Activated CD8-positive, alpha-beta T cell treated with anti-CD3 and anti-CD28 coated beads, Interleukin-2, amount 10 ng/mL, durations not matched to agents 7 days and 5 days (primary cell): Measurements from ENCODE around the gene FBXL22. TPM values are rescaled to one million over a fixed set of nuclear protein-coding genes. Genes with fewer than 3 reads are reported as not detected.
A peak's percentile ranks its signal among the peaks of the same experiment; 100 is the strongest.

Source experiments
- ATAC-seq: fragments of 150-1000 bp; cut with Tn5 transposase; one replicate; pipeline ENCODE4 v1.10.0; 2021; ENCODE audit warnings: moderate library complexity
- CTCF ChIA-PET: fragments of 350-600 bp; sonication (Branson Sonifier 250); formaldehyde crosslinking; loops from one replicate; lab custom pipeline; 2021; ENCODE audit warnings: antibody characterized with exemption; lab: Charles Lee
- POLR2A ChIA-PET: fragments of 350-600 bp; sonication (Branson Sonifier 250); formaldehyde crosslinking; loops from one replicate; lab custom pipeline; 2021; ENCODE audit warnings: antibody characterized with exemption; lab: Charles Lee
- DNase-seq: peaks from one replicate; pipeline ENCODE4 v3.0.0-alpha.2; 2020
- H3K27ac Mint-ChIP-seq: one replicate; pipeline ENCODE4 v1.8.0; 2021; ENCODE audit warnings: mild to moderate bottlenecking, mixed read lengths
- H3K27me3 Mint-ChIP-seq: one replicate; pipeline ENCODE4 v1.8.0; 2021; ENCODE audit warnings: low read depth, mixed read lengths
- H3K36me3 Mint-ChIP-seq: one replicate; pipeline ENCODE4 v1.8.0; 2021; ENCODE audit warnings: low read depth, mixed read lengths
- H3K4me1 Mint-ChIP-seq: one replicate; pipeline ENCODE4 v1.8.0; 2021; ENCODE audit warnings: low read depth, mixed read lengths
- H3K4me3 Mint-ChIP-seq: one replicate; pipeline ENCODE4 v1.8.0; 2021; ENCODE audit warnings: mild to moderate bottlenecking, mixed read lengths
- H3K9me3 Mint-ChIP-seq: one replicate; pipeline ENCODE4 v1.8.0; 2022; ENCODE audit warnings: mixed read lengths; ENCODE audit not compliant: insufficient read depth
- total RNA-seq, 2 experiments: library from RNA; stranded (reverse); gene quantifications; one replicate each; pipeline ENCODE4 v1.2.3, GENCODE V29; 2021

FBXL22 gene
- total RNA-seq, 2 experiments from 2014 or later: 0.66 to 1.4 TPM

DNA sequence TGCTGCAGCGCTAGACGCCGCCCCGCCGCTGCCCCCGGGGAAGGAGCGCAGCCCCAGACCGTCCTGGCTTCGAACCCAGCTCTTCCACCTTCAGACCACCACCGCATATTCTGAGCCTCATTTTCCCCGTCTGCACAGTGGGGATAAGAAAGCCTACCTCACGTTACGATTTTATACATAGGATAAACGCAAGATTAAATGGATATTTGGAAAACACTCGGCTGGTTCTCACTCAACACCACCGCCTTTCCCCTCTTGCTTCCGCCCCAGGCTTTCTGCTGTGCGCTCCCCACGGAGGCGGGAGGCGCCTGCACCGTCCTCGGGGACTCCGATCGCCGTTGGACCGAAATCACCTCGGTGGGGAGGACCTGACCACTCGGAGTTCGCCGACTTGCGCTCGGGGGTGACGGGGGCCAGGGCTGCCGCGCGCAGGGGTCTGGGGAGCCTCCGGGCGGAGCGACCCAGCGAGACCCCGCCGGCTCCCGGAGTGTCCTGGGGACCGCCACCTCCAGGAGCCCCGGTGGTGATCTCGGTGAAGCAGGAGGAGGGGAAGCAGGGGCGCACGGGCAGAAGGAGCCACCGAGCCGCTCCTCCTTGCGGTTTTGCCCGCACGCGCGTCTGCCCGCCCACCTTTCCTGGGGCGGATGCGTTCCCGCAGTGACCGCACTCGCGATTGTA lies 4.0 kb downstream of the FBXL22 start:
- Mint-ChIP-seq H3K4me1 (peaks cover 63% of the 10 kb centered on the region), H3K4me3 (peak overlapping the region; percentile 88), H3K36me3 (peaks cover 5% of the 10 kb centered on the region), H3K9me3 (no peaks in the 10 kb centered on the region), H3K27me3 (peaks cover 3% of the 10 kb centered on the region), H3K27ac (peak overlapping the region; percentile 90)
- DNase-seq: peak; percentile 69
- ATAC-seq: peak; percentile 33
- ChIA-PET POLR2A (interaction anchor here (0.6 to 3.3 kb wide), 7 partner anchors 9 to 148 kb away, joined by 3 to 17 read pairs (median 4); partner anchors contain the start of gene USP3), CTCF (interaction anchor here (0.9 to 4.7 kb wide), 11 partner anchors 10 to 552 kb away, joined by 3 to 43 read pairs (median 5); no protein-coding TSS in a partner anchor)

DNA sequence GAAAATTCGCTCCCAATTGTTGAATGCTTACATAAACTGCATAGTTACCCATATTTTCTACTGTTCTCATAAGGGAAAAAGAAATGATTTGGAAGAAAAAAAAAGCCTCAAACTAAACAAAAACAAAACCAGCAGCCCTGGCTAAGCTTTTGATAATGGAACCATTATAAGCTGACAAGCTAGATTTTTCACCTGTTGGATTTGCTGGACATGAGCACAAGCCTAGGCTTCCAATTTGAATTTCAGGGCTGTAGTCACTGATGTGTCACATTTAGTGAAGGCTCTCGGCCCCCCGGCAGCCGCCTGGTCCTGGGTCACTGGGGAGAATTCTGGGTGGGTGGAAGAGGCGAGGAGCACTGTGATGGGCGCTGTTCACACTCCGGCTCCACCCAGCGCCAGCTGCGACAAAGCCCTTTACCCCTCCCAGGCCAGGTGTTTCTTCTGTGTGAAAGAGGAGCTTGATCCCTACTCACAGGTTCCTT lies 4.6 kb downstream of the FBXL22 start:
- CTCF ChIA-PET: interaction anchor here (1.0 to 4.7 kb wide), 5 partner anchors 9 to 551 kb away, joined by 3 to 43 read pairs (median 5); no protein-coding TSS in a partner anchor
- ATAC-seq: no peak
- Mint-ChIP-seq H3K27ac (peak overlapping the region; percentile 90), H3K4me3 (peak overlapping the region; percentile 88), H3K36me3 (peaks cover 7% of the 10 kb centered on the region), H3K4me1 (peaks cover 65% of the 10 kb centered on the region), H3K9me3 (no peaks in the 10 kb centered on the region), H3K27me3 (peaks cover 3% of the 10 kb centered on the region)
- no peak for DNase-seq
- POLR2A ChIA-PET: interaction anchor here (0.6 to 3.1 kb wide), 2 partner anchors 9 to 113 kb away, joined by 4 to 15 read pairs; no protein-coding TSS in a partner anchor

DNA sequence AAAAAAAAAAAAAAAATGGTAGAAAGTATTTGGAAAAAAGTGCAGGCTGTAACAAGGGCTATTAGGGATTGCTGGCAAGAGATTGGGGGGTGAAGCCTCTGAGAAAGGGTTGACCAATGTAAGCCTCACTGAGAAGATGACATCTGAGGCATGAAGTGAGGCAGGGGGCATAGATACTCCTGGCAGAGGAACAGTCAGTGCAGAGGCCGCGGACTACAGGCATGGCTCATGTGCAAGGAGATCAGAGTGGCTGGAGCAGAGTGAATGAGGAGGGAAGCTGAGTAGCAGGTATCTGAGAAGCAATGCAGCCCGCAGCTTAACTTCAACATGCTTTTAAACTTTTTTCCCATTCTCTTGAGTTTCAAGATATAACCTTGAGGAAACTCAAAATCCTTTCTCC lies 5.4 kb downstream of the FBXL22 start:
- H3K9me3 Mint-ChIP-seq: no peaks in the 10 kb centered on the region
- CTCF ChIA-PET: interaction anchor here (1.1 to 4.7 kb wide), 4 partner anchors 8 to 551 kb away, joined by 3 to 43 read pairs (median 4); no protein-coding TSS in a partner anchor

DNA sequence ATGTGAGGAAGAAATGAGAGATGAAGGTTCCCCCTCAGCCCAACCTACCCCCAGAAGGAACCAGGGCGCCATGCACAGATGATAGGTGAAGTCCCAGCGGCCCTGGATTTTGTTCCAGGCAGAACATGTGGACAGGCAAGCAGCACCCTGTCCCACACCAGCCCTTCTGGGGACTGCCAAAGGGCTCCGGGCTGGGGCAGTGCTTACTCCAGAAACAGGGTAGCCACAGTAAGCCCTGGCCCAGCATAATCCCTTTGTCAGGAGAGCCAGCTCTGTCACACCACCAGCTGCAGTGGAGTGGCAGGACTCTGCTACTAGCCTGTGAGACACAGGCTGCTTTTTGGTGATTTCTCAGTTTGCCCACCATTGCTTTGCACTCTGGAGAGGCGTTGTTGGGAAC lies 6.3 kb downstream of the FBXL22 start:
- Mint-ChIP-seq H3K9me3 (no peaks in the 10 kb centered on the region), H3K4me3 (no peak overlapping the region), H3K27me3 (peaks cover 3% of the 10 kb centered on the region), H3K36me3 (peaks cover 16% of the 10 kb centered on the region), H3K4me1 (peaks cover 66% of the 10 kb centered on the region), H3K27ac (no peak overlapping the region)
- ATAC-seq (no peak), DNase-seq (no peak)
- POLR2A ChIA-PET: interaction anchor here (1.7 kb wide), 1 partner anchor 98 kb away, joined by 5 read pairs; the partner anchor contains the start of gene USP3
- CTCF ChIA-PET: interaction anchor here (1.3 to 2.4 kb wide), 4 partner anchors 98 to 465 kb away, joined by 3 to 15 read pairs (median 8); no protein-coding TSS in a partner anchor

More for the DNA sequence above, 5.4 kb downstream of the FBXL22 start:
- DNase-seq (no peak), ATAC-seq (no peak)
- peak overlapping the region; percentile 65 for H3K27ac Mint-ChIP-seq
- peaks cover 8% of the 10 kb centered on the region for H3K36me3 Mint-ChIP-seq
- peaks cover 3% of the 10 kb centered on the region for H3K27me3 Mint-ChIP-seq
- peak overlapping the region; percentile 6 for H3K4me3 Mint-ChIP-seq
- POLR2A ChIA-PET: interaction anchor here (3.1 kb wide), 1 partner anchor 8 kb away, joined by 15 read pairs; no protein-coding TSS in a partner anchor
- peaks cover 63% of the 10 kb centered on the region for H3K4me1 Mint-ChIP-seq

DNA sequence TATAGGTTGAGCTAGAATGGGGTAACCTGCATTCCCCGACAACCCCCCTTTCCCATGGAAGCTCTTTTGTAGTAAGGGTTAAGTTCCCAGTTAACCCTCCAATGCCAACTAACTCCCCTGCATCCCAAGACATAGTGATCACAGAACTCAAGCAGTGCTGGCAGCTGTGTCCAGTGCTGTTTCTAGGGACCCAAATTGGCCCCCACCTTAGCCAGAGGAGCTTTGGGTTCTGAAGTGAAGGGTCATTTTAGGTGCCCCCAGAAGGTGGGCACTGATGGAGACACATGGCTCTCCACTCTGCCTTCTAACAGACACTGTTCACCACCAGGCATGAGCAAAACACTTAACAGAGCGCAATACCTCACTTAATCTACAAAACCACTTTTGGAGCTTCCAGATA lies 7.1 kb downstream of the FBXL22 start:
- H3K4me1 Mint-ChIP-seq: peaks cover 66% of the 10 kb centered on the region
- no peak overlapping the region for H3K4me3 Mint-ChIP-seq
- peaks cover 22% of the 10 kb centered on the region for H3K36me3 Mint-ChIP-seq
- CTCF ChIA-PET: interaction anchor here (0.6 to 3.9 kb wide), 9 partner anchors 27 to 464 kb away, joined by 3 to 15 read pairs (median 3); partner anchors contain the start of gene DAPK2
- H3K9me3 Mint-ChIP-seq: no peaks in the 10 kb centered on the region
- POLR2A ChIA-PET: interaction anchor here (0.6 to 1.7 kb wide), 2 partner anchors 99 to 291 kb away, joined by 3 to 5 read pairs; partner anchors contain the start of gene USP3
- ATAC-seq: no peak
- DNase-seq: no peak
- H3K27me3 Mint-ChIP-seq: peaks cover 3% of the 10 kb centered on the region
- no peak overlapping the region for H3K27ac Mint-ChIP-seq

- no peak for ATAC-seq
- H3K9me3 Mint-ChIP-seq: no peaks in the 10 kb centered on the region
- POLR2A ChIA-PET: interaction anchor here (1.7 kb wide), 1 partner anchor 100 kb away, joined by 5 read pairs; the partner anchor contains the start of gene USP3
- no peak overlapping the region for H3K4me3 Mint-ChIP-seq
- H3K27ac Mint-ChIP-seq: peak overlapping the region; percentile 94
- H3K36me3 Mint-ChIP-seq: peaks cover 23% of the 10 kb centered on the region
- H3K4me1 Mint-ChIP-seq: peaks cover 64% of the 10 kb centered on the region
- peaks cover 3% of the 10 kb centered on the region for H3K27me3 Mint-ChIP-seq
- CTCF ChIA-PET: interaction anchor here (0.9 to 3.9 kb wide), 9 partner anchors 11 to 548 kb away, joined by 3 to 15 read pairs (median 4); partner anchors contain the start of gene DAPK2
- no peak for DNase-seq
Measured at GRCh38 chr15:63605036-63605435, 7.8 kb downstream of the FBXL22 start.

DNA sequence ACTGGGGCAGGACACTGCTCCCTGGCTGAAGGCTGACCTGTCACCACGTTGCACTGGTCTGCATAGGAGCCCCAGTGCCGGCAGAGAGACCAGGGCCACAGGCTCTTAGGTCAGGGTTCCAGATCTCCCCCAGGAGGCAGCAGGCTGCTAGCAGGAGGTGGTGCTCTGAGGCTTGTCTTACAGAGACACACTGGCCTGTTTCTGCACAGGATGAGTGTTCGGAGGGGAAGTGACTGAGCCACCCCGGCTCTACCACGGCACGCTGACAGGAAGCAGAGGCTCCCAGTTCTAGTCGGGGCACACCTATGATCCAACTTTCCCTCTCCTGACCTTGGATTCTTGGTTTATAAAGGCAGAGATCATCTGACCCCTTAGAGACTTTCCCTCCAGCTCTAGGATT lies 8.6 kb downstream of the FBXL22 start:
- peak overlapping the region; percentile 30 for H3K4me3 Mint-ChIP-seq
- DNase-seq (peak; percentile 83), ATAC-seq (peak; percentile 69)
- H3K9me3 Mint-ChIP-seq: no peaks in the 10 kb centered on the region
- H3K4me1 Mint-ChIP-seq: peaks cover 70% of the 10 kb centered on the region
- peaks cover 3% of the 10 kb centered on the region for H3K27me3 Mint-ChIP-seq
- peaks cover 26% of the 10 kb centered on the region for H3K36me3 Mint-ChIP-seq
- ChIA-PET POLR2A (interaction anchor here (0.9 to 1.5 kb wide), 2 partner anchors 463 to 488 kb away, joined by 3 to 6 read pairs; partner anchors contain the start of gene CIAO2A), CTCF (interaction anchor here (0.7 to 7.6 kb wide), 15 partner anchors 10 to 547 kb away, joined by 3 to 132 read pairs (median 4); partner anchors contain the start of genes CIAO2A and DAPK2)
- peak overlapping the region; percentile 94 for H3K27ac Mint-ChIP-seq

- CTCF ChIA-PET: interaction anchor here (0.7 to 7.6 kb wide), 13 partner anchors 10 to 547 kb away, joined by 3 to 132 read pairs (median 4); partner anchors contain the start of genes CIAO2A and DAPK2
- no peak for ATAC-seq
- POLR2A ChIA-PET: interaction anchor here (0.9 to 1.5 kb wide), 2 partner anchors 463 to 487 kb away, joined by 3 to 6 read pairs; partner anchors contain the start of gene CIAO2A
Measured at GRCh38 chr15:63606308-63606707, 9.1 kb downstream of the FBXL22 start.

GRCh38 chr15:63608989-63609388 lies 11.8 kb downstream of the FBXL22 start:
- ChIA-PET POLR2A (interaction anchor here (2.8 kb wide), 1 partner anchor 8 kb away, joined by 15 read pairs; no protein-coding TSS in a partner anchor), CTCF (interaction anchor here (1.0 to 7.6 kb wide), 25 partner anchors 9 to 484 kb away, joined by 3 to 132 read pairs (median 8); partner anchors contain the start of genes CIAO2A and DAPK2)
- Mint-ChIP-seq H3K27ac (no peak overlapping the region), H3K36me3 (peaks cover 39% of the 10 kb centered on the region), H3K27me3 (no peaks in the 10 kb centered on the region), H3K4me3 (no peak overlapping the region), H3K9me3 (no peaks in the 10 kb centered on the region), H3K4me1 (peaks cover 57% of the 10 kb centered on the region)
- no peak for ATAC-seq
- no peak for DNase-seq

More at GRCh38 chr15:63606308-63606707, 9.1 kb downstream of the FBXL22 start:
- Mint-ChIP-seq H3K36me3 (peaks cover 29% of the 10 kb centered on the region), H3K9me3 (no peaks in the 10 kb centered on the region), H3K27me3 (peaks cover 3% of the 10 kb centered on the region), H3K4me3 (peak overlapping the region; percentile 30), H3K4me1 (peaks cover 75% of the 10 kb centered on the region), H3K27ac (peak overlapping the region; percentile 94)
- DNase-seq: no peak

GRCh38 chr15:63609448-63609847 lies 12.3 kb downstream of the FBXL22 start:
- ChIA-PET CTCF (interaction anchor here (0.6 to 7.6 kb wide), 78 partner anchors 9 to 544 kb away, joined by 3 to 132 read pairs (median 4); partner anchors contain the start of genes CIAO2A, DAPK2, FBXL22 and HERC1), POLR2A (interaction anchor here (0.7 to 2.8 kb wide), 7 partner anchors 9 to 484 kb away, joined by 3 to 15 read pairs (median 3); partner anchors contain the start of genes CIAO2A and FBXL22)
- Mint-ChIP-seq H3K36me3 (peaks cover 42% of the 10 kb centered on the region), H3K9me3 (no peaks in the 10 kb centered on the region), H3K27ac (peak overlapping the region; percentile 62), H3K27me3 (no peaks in the 10 kb centered on the region), H3K4me3 (no peak overlapping the region), H3K4me1 (peaks cover 54% of the 10 kb centered on the region)
- ATAC-seq: no peak
- DNase-seq: no peak
